HG03571 (cell line): Measurements from ENCODE around the gene IPO13.

Experiments
- ATAC-seq: cut with Tn5 transposase; IDR thresholded peaks from one replicate; pipeline ENCODE4 v1.9.1; 2021; ENCODE audit not compliant: unreplicated experiment

Gene IPO13

DNA sequence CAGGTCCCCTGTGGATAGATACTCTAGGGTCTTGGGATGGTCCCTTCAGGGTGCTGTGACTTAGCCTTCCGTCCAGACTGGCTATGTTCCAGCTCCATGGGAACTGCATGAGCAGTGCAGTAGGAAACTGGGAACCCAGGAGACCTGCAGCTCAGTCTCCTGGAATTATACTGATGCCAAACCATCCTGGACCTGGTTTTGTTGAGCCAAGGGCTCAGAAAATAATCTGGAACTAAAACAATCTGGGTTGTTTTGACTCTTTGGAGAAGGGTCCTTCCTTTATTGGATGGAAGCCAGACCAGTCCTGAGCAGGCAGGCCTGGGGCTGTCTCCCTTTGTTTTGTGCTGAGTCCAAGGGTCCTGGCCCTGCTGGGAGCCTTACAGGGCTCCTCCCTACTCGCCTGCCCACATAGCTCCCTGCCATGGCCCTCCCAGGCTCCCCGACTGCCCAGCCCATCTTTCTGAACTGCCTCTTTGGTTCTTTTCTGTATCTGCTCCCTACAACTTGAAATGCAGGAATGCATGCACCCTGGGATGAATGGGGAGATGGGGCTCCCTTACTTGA lies 1.2 kb downstream of the IPO13 start:
- no peak for ATAC-seq

DNA sequence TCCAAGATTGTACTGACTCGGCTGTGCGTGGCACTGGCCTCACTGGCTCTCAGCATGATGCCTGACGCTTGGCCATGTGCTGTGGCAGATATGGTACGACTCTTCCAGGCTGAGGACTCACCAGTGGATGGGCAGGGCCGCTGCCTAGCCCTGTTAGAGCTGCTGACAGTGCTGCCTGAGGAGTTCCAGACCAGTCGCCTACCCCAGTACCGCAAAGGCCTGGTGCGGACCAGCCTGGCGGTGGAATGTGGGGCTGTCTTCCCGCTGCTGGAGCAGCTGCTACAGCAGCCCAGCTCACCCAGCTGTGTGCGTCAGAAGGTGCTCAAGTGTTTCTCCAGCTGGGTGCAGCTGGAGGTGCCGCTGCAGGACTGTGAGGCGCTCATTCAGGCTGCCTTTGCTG lies 2.9 kb downstream of the IPO13 start:
- no peak for ATAC-seq

DNA sequence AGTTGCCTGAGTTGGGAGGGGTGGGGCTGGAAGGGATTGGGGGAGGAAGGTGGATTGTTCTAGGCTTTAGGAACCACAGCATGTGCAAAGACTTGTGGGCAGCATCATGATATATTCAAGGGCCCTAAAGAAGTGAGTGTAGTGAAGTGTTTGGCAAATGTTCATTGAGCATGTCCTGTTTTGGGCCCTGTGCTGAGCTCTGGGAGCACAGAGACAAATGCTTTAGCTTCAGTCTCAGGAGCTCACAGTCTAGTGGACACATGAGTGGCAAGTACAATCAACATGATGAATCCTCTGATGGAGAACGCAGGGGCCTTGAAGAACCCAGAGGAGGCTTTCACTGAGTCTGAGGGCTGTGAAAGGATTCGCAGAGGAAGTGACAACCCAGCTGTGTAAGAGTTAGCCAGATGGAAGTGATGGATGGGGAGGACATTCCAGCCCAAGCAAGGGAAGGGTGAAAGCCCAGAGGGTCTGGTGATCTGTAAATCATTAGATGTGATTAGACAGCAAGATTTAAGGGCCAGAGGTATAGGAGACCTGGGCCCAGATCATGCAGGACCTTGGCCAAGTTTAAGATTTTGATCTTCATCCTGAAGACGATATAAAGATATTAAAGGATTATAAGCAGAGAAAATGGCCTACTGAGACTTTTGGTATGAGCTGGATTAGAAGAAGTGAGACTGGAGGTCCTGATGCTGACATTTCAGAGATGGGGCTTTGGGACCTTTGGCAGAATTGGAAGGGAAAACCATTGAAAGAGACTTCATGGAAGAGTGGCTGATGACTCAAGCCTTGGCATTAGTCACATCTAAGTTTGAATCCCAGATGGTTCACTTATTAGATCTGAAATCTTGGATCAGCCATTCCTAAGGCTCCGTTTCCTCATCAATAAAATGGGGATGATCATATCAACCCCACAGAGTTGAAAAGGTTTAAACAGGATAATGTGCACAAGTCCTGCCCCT lies 4.6 kb downstream of the IPO13 start:
- no peak for ATAC-seq

DNA sequence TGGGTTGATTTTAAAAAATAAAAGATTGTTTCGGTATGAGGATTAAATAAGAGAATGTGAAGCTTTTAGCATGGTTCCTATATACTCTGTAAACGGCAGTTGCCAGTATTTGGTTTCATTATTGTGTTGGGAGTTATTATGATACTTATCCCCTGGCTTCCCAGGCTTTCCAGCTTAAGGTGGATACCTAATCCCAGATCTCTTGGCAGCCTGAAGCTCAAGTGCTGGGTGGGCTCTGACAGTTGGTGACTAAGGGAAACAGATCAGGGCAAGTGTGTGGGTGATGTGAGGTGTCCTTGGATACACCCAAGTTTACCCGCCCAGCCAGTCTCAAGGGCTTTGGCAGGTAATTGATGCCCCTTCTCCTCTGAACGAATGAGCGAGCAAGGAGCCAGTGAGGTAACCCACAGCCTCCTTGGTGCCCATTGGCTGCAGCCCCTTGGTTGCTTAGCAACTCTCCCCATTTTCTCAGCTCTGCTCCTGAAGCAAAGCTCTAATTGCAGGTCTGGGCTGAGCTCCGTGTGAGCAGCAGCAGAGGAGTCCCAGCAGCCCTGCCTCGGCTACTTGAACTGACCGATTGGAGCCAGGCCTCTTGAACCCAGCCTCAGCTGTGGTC lies 6.1 kb downstream of the IPO13 start:
- ATAC-seq: no peak

DNA sequence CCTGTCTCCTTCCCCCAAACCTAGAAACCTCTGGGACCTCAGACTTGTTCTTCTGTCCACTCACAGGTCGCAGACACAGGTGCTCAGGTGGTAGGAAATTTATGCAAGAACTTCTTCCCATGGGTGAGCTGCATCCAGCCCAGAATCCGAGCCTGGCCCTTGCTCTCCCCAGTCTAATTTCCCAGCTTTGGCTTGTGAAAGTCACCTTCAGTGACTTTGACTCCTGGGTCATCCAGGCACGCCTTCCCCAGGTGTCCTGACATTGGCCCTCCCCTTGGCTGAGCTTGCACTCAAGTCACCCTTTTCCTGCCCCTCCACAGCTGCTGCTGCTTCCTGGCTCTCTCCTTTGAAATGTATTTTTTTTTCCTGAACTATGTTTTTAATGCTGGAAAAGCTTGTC lies 6.6 kb downstream of the IPO13 start:
- ATAC-seq: no peak

DNA sequence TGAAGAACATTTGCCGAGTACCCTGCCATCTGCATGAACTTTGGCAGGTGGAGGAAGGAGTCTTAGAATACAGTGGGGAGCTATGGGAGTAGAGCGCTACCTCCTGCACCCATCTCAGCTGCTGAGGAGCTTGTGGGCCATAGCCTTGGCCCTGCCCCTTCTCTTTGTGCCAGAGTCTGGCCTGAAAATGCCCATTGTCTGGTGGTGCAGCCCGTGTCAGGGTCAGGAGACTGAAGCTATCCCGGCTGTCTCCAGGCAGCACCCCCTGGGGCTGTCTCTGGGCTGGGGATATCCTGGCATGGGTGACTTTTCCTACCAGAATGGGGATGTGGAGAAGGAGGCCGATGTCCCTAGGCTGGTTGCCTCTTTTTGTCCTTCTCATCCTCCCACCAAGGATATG lies 7.3 kb downstream of the IPO13 start:
- ATAC-seq: no peak

DNA sequence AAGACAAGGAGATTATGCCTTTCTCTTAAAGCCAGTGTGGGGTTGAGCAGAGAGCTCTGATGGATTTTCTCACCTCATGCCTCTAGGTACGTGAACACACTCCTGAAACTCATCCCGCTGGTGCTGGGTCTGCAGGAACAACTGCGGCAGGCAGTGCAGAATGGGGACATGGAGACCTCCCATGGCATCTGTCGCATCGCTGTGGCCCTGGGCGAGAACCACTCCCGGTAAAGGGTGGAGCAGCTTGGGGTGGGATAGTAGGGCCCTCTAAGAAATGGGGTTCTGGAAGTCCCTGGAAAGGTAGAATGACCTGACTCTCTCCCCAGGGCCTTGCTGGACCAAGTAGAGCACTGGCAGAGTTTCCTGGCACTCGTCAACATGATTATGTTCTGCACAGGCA lies 9.5 kb downstream of the IPO13 start:
- no peak for ATAC-seq

DNA sequence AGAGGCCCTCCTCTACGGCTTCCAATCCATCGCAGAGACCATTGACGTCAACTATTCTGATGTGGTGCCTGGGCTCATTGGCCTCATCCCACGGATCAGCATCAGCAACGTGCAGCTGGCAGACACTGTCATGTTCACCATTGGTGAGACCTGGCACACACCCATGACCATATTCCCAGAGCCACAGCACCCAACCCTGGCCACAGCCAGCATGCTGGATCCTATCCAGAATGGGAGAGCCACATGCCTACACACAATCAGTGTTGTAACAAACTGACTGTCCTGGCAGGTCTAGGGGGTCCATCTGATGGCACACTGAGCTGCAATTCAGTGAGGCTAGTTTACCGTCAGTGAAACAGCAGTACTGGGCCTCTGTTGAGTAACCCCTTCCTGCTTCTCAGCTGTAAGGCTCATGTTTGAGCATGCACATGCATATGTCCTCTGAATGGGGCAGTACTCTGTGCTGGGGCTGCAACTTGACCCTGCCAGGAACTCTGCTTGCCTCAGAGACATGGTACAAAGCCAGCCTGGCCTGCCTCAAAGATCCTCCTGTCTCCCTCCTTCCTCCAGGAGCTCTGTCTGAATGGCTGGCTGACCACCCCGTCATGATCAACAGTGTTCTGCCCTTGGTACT lies 10.8 kb downstream of the IPO13 start:
- no peak for ATAC-seq

DNA sequence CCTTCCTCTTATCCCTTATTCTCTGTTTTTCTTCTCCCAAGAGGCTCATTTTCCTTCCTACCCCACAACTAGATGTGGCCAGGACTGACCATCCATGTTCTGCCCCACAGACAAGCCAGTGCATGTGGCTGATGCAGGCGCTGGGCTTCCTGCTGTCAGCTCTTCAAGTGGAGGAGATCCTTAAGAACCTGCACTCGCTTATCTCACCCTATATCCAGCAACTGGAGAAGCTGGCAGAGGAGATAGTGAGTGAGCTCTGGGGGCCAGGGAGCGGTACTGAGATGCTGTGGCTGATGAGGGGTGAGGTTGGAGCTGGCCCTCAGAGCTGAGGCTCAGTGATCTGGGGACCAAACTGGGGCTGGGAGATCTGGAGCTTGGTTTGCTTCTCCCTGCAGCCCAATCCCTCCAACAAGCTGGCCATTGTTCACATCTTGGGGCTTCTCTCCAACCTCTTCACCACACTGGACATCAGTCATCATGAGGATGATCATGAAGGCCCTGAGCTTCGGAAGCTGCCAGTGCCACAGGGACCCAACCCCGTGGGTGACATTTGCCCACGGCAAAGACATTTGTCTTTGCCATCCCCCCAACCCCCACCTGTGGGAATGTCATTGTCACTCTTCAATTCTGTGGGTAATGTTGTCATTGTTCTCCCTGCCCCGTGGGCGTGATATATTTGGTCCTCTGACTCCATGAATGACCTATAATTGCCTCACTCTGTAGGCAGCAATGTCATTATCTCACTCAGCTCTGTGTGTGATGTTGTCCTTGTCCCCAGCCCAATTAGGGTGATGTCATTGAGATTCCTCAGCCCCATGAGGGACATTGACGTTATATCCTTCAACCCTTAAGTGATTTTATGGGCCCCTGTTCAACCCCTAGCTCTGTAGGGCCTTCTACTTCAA lies 11.9 kb downstream of the IPO13 start:
- ATAC-seq: no peak

DNA sequence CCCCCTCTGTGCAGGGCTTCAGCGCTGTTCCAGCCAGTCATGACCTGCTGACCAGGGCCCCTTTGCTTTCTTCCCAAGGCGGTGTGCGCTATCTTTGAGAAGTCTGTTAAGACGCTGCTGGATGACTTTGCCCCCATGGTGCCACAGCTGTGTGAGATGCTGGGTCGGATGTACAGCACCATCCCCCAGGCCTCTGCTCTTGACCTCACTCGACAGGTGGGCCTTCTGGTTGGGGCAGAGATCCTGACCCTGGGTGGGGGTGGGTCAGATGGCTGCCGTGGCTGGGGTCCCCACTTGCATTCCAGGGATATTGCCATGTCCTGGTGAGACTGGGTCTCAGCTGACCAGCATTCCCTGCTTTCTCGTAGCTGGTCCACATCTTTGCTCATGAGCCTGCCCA lies 14.0 kb downstream of the IPO13 start:
- no peak for ATAC-seq

DNA sequence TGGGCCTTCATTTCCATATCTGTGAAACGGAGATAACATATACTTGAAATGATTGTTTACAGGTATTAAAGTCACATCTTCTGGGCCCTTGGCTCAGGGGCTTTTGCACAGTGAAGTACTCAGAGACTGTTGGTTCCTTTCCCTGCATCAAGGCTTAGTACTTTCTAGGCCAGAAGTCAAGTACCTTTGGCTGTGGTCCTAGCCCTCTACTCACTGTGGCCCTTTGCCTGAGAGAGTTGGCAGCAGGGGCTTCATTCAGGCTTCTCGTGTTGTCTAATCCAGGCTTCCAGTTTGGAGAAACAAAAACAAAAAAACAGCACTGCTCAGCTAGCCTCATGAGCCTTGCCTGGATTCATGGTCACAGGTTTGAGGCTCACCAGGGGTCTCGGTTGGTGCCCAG lies 14.9 kb downstream of the IPO13 start:
- ATAC-seq: no peak

DNA sequence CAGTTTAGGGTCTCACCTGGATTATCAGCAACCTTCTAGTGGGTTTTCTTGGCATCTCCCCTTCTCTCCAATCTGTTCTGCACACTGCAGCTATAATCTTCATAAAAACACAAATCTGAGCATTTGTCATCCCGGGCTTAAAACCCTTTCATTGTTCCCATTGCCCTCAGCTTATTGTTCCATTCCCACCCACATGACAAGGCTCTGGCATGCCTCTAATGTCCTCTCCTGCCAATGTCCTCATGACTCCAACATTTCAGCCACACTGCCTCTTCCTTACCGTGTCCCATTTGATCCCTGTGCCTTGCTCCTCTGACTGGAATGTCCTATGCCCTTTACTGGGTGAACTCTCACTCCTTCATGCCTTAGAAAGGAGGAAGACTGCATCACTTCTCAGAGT lies 15.6 kb downstream of the IPO13 start:
- no peak for ATAC-seq

DNA sequence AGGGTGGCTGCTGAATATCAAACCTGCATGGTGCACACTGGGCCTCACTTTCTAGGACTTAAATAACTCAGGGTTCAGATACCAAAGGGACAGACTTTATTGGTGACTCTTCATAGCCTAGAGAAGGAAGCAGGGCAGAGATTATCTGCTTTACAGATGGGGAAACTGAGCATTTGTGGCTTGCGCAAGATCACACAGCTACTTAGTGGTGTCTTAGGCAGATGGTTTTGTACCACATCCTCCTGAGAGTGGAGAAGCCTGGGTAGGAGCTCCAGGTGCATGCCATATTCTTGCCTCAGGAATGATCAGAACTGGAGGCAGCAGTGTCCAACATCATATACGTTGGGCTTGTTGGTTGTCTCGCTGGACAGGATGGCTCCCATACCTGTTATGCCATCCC lies 16.3 kb downstream of the IPO13 start:
- no peak for ATAC-seq

DNA sequence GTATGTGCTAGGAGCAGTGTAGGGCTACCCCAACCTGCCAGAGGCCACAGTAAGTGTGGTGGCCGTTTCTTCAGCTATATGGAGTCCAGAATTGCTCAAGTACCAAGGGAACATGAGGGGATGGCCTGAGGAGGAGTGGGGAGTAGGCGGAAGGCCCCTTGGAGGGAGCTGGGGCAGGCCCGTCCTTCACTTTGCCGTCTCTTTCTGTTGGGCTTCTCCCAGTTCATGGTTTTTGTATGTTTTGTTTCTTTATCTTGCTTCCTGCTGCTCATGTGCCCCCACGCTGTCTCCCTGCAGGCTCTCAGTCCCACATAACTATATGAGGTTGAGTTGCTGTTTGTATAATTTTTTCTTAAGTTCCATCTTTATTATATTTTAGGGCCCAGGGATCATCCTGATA lies 17.1 kb downstream of the IPO13 start:
- ATAC-seq: no peak

DNA sequence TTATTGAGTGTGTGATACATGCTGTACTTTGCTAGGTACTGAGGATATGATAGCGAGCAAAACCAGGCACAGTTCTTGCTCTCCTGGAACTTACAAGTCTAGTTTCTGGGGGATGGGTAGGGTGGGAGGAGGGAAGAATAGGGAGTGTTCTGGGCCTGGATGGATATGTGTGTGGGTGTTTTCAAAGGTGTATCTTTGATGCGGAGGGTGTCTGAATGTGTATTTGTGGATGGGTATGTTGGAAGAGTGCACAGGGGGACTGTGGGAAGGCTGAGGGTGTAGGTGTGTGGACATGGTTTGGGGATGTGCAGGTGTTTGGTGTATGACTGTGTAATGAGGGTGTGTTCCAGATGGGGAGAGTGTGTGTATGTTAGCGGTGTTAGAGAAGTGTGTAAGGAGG lies 18.6 kb downstream of the IPO13 start:
- ATAC-seq: no peak

DNA sequence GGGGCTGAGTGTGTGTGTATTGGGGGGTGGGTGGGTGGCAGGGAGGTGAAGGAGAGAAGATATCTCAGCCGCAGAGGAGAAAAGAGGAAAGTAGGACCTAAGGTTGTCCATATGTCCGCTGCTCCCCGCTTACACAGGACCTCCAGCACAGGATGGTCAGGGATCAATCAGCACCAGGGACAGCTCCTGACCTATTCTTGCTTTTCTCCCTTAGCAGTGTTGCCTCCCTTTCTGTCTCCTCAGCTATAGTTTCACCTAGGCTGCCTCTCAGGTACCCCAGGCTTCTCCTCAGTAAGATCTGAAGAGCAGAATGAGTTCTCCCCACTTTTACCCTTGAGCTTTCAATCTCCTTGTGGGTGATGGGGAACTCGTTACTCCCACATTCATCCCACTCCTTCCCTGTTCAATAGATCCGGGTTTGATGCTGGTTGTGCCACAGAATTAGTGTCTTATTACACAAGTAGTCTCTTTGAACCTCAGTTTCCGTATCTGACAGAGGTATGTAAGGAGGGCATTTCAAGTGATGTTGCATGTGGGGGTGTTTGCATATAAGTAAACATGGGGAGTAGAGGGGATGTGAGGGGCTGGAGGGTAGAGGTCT lies 21.7 kb downstream of the IPO13 start:
- ATAC-seq: no peak

DNA sequence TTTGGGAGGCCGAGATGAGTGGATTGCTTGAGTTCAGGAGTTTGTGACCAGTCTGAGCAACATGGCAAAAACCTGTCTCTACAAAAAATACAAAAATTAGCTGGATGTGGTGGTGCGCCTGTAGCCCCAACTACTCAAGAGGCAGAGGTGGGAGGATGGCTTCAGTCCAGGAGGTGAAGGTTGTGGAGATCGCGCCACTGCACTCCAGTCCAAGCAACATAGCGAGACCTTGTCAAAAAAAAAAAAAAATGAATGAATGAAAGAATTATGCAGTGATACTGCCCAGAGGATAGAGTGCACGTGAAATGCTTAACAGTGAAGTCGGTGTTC lies 22.6 kb downstream of the IPO13 start:
- no peak for ATAC-seq

DNA sequence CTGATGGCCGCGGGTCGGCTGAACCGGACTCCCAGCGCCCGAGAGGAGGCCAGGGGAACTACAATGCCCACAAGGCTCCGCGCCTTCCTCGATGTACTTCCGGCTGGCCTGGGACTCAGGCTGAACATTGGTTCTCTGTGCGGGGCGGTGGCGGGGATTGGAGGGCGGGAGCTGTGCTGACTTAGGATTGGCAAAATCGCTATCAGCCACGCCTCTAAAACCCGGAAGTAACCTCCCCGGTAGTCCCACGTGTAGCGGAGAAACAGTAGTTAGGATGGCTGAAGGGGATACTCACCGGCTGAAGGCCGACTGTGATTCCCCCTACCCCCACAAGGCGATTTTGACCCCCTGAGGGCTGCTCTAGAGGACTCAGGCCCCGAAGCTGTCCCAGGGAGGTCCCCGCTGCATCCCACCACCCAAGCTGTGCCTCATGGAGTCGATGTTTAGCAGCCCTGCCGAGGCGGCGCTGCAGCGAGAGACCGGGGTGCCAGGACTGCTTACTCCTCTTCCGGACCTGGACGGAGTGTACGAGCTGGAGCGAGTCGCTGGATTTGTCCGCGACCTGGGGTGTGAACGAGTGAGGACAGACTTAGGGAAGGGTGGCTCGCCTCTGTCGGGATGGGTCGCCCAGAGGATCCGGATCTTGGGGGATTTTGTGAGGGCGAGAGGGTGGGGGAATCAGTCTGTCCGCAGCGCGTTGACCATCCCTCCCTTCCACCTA lies 23.2 kb downstream of the IPO13 start, which contains the start of gene DPH2:
Gene DPH2 (plus strand): TSS at position 265 of the 721 bp plus-strand sequence. CDS start 166 bp downstream, at position 431.
- peak; percentile 65 for ATAC-seq

DNA sequence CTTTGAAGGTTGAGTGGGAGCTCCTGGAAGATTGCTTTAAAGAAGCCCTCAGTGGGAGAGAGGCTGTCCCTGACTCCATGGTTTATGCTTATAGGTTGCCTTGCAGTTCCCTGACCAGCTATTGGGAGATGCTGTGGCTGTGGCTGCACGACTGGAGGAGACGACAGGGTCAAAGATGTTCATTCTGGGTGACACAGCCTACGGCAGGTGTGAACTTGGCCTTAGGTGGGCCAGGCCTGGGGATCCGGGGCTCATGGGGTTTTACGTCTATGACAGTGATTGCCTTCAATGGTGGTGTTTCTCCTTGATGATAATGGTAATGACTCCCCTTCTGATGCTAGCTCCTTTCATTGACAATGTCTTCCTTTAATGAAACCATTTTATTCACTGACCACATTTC lies 23.8 kb downstream of the IPO13 start:
- no peak for ATAC-seq

DNA sequence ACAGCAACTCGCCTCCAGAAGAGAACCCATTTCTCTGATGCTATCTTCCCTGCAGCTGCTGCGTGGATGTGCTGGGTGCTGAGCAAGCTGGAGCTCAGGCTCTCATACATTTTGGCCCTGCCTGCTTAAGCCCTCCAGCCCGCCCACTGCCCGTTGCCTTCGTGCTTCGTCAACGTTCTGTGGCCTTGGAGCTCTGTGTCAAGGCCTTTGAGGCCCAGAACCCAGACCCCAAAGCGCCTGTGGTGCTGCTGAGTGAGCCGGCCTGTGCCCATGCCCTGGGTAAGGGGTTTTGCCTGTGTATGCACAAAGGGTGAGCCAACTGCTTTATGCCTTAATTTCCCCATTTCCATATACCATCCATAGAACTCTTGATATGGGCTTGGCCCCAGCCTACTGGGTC lies 24.2 kb downstream of the IPO13 start:
- no peak for ATAC-seq
